Gastrocnemius medialis (tissue), 4 donors: Measurements from ENCODE around the gene ARHGAP24.

Source experiments
- POLR2A ChIP-seq, 2 donors: fragments of 450-650 bp; IDR thresholded peaks; one replicate each; pipeline ENCODE4 v1.6.1; 2017; ENCODE audit warnings: antibody characterized with exemption in 2 of 2, mild to moderate bottlenecking in 2 of 2, moderate library complexity in 2 of 2
- TF ChIP-seq, protein P1 (sequence below), 5 experiments: fragments of 450-650 bp in 3 of 5; fragments of 200-600 bp in 2 of 5; sonication (generic) in 2 of 5; IDR thresholded peaks in 4 of 5; conservative IDR thresholded peaks in 1 of 5; 1 replicate in 4 of 5; 2 replicates in 1 of 5; pipeline ENCODE4 v1.5.1; 2016 to 2019; ENCODE audit warnings: antibody characterized with exemption in 5 of 5, mild to moderate bottlenecking in 3 of 5, moderate library complexity in 3 of 5

DNA sequence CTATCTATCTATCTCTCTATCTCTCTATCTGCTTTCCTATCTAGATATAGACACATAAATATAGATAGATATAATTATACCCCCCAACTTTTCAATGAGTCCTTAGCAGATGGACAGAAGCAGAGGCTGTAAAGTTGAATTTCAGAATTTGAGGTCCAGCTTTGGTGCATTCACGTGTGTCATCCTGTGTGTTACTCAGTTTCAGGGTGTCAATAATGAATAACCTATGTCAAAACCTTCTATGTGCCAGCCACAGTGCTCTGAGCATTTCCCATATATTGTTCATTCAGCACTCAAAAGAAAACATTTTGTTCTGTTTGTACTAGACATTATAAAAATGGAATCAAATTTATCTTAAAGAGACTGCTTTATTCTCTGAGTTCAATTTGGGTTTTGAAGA lies 310.0 kb downstream of the ARHGAP24 start:
- TF ChIP-seq, protein P1, sequence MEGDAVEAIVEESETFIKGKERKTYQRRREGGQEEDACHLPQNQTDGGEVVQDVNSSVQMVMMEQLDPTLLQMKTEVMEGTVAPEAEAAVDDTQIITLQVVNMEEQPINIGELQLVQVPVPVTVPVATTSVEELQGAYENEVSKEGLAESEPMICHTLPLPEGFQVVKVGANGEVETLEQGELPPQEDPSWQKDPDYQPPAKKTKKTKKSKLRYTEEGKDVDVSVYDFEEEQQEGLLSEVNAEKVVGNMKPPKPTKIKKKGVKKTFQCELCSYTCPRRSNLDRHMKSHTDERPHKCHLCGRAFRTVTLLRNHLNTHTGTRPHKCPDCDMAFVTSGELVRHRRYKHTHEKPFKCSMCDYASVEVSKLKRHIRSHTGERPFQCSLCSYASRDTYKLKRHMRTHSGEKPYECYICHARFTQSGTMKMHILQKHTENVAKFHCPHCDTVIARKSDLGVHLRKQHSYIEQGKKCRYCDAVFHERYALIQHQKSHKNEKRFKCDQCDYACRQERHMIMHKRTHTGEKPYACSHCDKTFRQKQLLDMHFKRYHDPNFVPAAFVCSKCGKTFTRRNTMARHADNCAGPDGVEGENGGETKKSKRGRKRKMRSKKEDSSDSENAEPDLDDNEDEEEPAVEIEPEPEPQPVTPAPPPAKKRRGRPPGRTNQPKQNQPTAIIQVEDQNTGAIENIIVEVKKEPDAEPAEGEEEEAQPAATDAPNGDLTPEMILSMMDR (IDR thresholded peaks at IDR 0.05 in 4 of 5, conservative IDR thresholded peaks at IDR 0.05 in 1 of 5), result no peak
- TF ChIP-seq POLR2A (IDR thresholded peaks at IDR 0.05), result no peak
